ENCODE results near the gene DDB1.

DNA sequence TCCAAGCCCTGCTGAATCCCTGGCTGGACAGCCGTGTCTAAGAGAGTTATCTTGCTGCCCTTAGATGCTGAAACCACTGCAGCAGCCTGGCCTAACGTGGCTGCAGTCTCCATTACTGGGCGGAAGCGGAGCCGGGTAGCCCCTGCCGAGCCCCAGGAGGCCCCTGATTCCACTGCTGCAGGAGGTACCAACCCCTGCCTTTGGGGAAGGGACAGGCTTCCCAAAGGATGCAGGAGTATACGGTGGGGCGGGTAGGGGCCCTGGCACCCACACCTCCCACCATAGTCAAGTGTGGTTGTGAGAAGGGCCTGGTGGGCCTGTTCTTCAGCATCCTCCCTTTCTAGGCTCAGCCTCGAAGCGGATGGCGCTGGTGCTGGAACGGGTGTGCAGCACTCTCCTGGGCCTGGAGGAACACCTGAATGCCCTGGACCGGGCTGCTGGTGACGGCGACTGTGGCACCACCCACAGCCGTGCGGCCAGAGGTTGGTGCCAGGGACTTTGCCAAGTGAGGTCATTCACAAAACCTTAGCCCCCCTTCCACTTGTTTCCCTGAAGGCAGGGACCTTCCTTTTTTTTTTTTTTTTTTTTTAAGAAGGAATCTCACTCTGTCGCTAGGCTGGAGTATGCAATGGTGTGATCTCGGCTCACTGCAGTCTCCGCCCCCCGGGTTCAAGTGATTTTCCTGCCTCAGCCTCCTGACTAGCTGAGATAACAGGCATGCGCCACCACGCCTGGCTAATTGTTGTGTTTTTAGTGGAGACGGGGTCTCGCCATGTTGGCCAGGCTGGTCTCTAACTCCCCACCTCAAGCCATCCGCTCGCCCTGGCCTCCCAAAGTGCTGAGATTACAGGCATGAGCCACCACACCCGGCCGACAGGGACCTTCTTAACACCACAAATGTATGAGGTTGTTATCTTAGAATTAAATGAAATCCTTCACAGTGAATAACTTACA, 11.2 kb upstream of the DDB1 start:
- TF ChIP-seq, protein P1, sequence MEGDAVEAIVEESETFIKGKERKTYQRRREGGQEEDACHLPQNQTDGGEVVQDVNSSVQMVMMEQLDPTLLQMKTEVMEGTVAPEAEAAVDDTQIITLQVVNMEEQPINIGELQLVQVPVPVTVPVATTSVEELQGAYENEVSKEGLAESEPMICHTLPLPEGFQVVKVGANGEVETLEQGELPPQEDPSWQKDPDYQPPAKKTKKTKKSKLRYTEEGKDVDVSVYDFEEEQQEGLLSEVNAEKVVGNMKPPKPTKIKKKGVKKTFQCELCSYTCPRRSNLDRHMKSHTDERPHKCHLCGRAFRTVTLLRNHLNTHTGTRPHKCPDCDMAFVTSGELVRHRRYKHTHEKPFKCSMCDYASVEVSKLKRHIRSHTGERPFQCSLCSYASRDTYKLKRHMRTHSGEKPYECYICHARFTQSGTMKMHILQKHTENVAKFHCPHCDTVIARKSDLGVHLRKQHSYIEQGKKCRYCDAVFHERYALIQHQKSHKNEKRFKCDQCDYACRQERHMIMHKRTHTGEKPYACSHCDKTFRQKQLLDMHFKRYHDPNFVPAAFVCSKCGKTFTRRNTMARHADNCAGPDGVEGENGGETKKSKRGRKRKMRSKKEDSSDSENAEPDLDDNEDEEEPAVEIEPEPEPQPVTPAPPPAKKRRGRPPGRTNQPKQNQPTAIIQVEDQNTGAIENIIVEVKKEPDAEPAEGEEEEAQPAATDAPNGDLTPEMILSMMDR (IDR thresholded peaks at IDR 0.05): no peak
- TF ChIP-seq POLR2A (IDR thresholded peaks at IDR 0.05) (no peak), POLR2AphosphoS5 (IDR thresholded peaks at IDR 0.05) (no peak)
